GOT3 (cell line): Measurements from ENCODE around the gene SEMA6D.
"Not testable (repeated sequence)": the region's sequence is repeated elsewhere in the genome, so short reads cannot be mapped to it uniquely, and the experiment has no call there.

Source experiments
- DNase-seq: peaks from one replicate; lab custom pipeline; 2025; ENCODE audit warnings: mixed read lengths; lab: John Stamatoyannopoulos, UW

Gene SEMA6D

GRCh38 chr15:47718497-47719437, 1.5 kb downstream of the SEMA6D start:
- no peak for DNase-seq

DNA sequence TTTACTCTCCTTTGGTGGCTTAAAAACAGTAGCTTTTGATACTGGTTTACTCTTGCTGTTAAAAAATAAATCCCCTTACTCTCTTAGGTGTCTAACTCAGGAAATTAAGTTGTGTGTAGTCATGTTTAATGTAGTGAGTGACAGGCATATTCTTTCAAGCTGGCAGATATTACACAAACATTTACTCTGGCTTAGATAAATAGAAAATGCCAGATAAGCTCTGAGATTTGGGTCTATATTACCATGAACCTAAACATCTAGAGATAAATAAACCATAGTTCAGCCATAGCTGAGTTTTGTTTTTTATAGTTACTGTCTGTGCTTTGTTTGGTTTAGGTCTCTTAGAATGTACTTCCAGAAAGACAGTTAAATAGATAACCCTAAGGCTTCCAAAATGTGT, 2.4 kb downstream of the SEMA6D start:
- no peak for DNase-seq

DNA sequence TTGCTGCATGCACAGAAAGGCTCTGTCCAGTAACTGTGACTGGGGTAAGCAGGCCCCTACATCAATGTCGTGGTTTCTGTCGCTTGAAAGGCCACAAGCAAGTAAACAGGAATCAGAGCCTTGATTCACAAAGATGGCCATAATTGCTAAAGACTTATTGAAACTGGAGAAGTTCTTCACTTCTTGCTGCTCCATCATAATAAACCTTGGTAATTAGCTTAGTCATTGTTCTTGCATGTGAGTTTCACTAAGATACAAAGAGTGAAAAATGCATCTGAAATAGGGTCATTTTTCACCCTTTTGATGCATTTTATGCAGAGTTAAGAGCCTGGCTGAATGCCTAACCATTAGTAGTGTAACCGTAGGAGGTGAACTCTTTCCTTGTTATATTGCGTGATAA, 3.2 kb downstream of the SEMA6D start:
- no peak for DNase-seq

- no peak for DNase-seq
Observed at GRCh38 chr15:47721676-47722075, 4.4 kb downstream of the SEMA6D start.

DNA sequence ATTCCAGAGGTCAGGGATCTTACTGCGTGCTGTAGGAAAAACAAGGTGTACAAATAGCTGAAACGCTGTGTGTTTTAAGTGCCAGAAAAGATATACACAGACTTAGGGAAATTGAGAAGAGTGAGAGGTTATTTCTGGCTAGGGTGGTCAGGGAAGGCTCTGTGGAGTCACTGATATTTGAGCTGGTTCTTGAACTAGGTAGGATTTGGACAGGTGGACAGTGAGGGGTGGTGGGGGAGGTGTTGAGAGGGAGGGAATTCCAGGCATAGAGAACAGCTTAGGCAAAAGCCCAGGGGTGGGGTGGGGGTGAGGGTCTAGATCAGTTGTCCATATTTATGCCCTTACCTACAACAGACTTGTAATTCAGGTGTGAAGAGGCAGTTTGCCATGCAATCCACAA, 7.0 kb downstream of the SEMA6D start:
- no peak for DNase-seq

GRCh38 chr15:47725051-47725450, 7.7 kb downstream of the SEMA6D start:
- DNase-seq: no peak

GRCh38 chr15:47725906-47726305, 8.6 kb downstream of the SEMA6D start:
- DNase-seq: no peak

GRCh38 chr15:47726399-47726823, 9.1 kb downstream of the SEMA6D start:
- no peak for DNase-seq

DNA sequence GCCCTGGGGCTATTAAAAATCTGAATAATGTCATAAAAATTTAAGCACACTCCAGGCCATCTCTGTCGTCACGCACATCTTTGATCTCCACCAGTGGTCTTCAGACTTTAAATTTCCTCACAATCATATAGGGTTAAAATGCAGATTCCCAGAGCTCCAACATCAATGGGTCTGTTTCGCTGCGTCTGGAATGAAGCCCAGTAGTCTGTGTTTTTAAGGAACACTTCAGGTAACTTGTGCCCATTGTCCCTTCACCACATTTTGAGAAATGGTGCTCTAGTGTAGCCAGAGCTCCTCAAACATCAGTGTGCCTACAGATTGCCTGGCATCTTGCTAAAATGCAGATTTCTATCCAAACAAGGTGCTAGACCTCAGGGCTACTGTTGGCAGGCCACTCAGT, 9.8 kb downstream of the SEMA6D start:
- DNase-seq: no peak

- no peak for DNase-seq
Observed at GRCh38 chr15:47727676-47728075, 10.4 kb downstream of the SEMA6D start.

- DNase-seq: no peak
Observed at GRCh38 chr15:47728426-47728825, 11.1 kb downstream of the SEMA6D start.

DNA sequence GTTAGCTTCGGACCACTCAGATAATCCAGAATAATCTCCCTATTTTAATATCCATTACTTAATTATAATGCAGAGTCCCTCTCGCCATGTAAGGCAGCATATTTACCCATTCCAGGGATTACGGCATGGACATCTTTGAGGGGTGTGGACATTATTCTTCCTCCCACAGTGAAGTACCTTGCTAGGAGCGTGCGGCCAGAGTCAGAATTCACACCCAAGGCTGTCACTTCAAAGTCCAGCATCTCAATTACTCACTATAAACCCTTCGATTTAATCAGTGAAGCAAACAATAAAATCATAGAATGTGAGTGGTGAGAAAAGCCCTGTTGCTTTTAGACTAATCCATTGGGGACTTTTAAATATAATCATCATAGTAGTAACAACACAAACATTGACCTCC, 11.6 kb downstream of the SEMA6D start:
- no peak for DNase-seq

DNA sequence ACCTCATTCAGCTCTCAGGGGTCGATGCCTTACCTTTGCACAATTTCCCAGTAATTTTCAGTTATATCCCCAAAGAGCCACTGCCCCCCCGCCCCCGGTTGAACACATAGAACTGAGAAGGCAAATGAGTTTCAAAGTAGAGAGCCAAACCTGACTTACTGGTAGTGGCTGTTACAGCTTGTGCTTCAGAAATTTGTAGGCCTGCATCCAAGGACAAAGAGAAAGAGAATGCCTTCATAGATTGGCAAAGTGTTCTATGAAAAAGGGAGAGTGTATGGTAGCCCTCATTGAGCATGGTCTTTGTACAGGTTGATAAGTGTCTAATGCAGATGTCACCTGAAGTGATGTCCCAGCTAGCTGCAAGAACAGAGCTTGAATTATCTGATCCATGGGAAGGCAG, 13.9 kb downstream of the SEMA6D start:
- DNase-seq: no peak

- DNase-seq: no peak
Observed at GRCh38 chr15:47732248-47732647, 14.9 kb downstream of the SEMA6D start.

DNA sequence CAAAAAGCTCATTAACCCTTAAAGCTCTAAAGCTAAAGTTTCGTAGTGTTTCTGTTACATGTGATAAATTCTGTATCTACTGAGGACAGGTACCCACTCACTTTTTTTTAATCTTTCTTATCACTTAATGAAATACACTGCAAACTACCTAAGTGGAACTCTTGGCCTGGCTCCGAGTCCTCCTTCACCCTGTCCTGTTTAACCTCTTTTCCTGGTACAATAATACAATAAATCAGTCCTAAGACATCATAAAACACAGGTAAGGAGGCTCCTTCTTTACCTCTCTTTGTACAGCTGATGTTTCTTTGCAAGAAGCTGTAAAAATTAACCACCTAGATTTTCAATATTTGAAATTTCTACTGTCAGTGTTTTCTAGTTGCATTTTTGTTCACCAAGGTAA, 15.8 kb downstream of the SEMA6D start:
- DNase-seq: no peak

DNA sequence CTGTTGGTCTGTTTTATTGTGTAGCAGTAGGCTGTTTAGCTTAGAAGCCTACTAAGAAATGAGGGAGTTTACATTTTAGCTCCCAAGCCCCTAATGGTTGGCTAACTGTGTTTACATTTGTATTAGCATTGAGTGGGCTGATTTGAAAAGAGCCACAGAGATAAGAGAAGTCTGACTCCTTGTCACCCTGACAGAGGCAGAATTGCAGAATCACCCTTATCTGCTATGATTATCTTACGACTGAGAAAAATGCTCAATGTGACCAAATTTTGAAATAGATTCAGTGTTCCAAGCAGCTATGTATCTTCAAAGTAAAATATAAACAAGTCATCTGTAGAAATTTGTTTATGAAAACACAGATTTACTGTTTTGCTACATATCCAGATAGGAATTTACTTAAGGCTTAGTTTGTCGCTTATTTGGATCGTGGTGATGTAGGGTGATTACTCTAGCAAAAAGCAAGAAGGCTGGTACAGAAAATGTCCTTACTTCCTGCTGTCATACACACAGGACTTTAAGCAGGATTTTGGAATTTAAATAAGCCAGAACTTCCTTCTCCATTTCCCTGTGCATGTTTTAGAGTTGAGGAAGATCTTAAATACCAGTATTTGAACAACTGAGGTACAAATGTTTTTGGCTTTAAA, 19.0 kb downstream of the SEMA6D start:
- DNase-seq: no peak

- no peak for DNase-seq
Observed at GRCh38 chr15:47737477-47737876, 20.2 kb downstream of the SEMA6D start.

- DNase-seq: not testable (repeated sequence)
Observed at GRCh38 chr15:47738144-47738825, 21.0 kb downstream of the SEMA6D start.

DNA sequence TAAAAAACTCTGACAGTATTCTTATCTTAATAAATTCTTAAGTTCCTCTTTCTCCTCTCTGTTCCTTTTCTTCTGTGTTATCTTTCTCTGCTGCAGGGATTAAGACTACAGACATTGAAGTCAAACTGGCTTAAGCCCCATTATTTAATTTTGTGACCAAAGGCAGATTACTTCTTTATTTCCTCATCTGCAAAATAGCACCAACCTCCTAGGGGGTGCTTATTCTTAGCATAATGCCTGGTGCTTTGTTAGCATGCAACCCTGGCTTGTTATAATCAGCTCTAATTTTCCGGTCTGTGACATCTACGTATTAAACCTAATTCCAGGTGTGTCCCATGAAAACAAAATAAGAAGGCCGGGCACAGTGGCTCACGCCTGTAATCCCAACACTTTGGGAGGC, 23.8 kb downstream of the SEMA6D start:
- DNase-seq: no peak

DNA sequence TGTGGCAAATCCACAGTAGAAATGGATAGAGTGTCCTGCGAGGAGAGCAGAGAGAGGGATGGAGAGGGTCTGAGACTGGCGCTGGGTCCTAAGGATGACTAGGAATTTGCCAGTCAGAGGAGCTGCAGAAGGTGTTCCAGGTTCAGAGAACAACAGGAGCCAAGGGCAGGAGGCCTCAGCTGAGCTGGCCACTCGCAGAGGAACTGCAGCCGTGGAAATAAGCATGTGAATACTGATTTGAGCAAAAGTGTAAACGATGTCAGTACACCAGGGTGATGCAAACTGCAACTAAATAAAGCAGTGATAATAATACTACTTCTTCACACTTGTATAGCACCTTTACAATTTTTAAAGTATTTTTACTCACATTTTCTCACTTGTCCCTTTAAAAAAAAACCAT, 24.6 kb downstream of the SEMA6D start:
- no peak for DNase-seq

DNA sequence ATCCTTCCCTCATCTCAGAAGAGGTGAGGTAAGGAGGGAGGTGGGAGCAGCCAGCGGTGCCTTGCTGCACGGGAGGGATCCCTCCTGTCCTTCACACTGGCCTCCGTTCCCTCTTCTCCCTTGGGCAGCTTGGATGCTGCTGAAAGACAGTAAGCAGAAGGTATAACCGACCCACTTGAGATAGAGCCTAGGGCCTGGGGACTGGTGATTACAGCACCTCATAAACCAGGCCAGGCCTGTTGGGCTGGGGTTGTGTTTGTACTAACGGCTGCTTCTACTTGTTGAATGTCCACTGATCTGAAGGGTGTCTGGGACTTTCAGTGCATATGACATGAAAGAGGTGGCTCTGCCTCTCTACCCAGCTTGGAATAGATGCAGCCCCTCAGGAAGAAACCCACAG, 25.0 kb downstream of the SEMA6D start:
- DNase-seq: no peak

GRCh38 chr15:47742742-47743141, 25.4 kb downstream of the SEMA6D start:
- no peak for DNase-seq

DNA sequence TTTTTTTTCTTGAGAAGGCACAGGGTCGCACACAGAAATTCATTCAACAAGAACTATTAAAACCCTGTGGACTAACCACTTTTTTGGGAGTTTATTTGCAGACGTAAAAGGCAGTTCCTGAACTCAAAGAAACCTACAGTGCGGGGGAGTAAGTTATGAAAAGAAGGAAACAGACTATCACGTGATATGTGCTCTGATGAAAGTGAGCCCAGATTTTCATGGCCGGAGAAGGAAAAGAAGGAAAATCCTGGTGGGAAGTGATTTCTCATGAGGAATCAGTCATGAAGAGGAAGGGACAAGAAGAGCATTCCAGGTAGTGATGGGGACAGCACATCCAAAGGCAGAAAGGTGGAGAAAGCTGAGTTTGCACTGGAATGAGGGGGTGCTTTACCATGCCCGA, 26.1 kb downstream of the SEMA6D start:
- no peak for DNase-seq
